Measurements from ENCODE around the gene LDLRAD3.

Gene LDLRAD3

GRCh38 chr11:36079878-36080675 lies 136.2 kb downstream of the LDLRAD3 start:
- TF ChIP-seq CTCF (IDR thresholded peaks at IDR 0.05; ENCODE audit: low read depth, low read length): no peak
- no peak overlapping the region for H3K4me3 ChIP-seq (ENCODE audit: low read depth, low read length)

GRCh38 chr11:36081274-36081945 lies 137.5 kb downstream of the LDLRAD3 start:
- H3K4me3 ChIP-seq (ENCODE audit: low read depth, low read length): no peak overlapping the region
- no peak for TF ChIP-seq CTCF (IDR thresholded peaks at IDR 0.05; ENCODE audit: low read depth, low read length)

- no peak for TF ChIP-seq CTCF (IDR thresholded peaks at IDR 0.05; ENCODE audit: low read depth, low read length)
- no peak overlapping the region for H3K4me3 ChIP-seq (ENCODE audit: low read depth, low read length)
These were observed 142.5 kb downstream of the LDLRAD3 start for GRCh38 chr11:36086366-36086765.

- no peak for TF ChIP-seq CTCF (IDR thresholded peaks at IDR 0.05; ENCODE audit: low read depth, low read length)
- H3K4me3 ChIP-seq (ENCODE audit: low read depth, low read length): no peak overlapping the region
These were observed 144.6 kb downstream of the LDLRAD3 start for GRCh38 chr11:36088266-36088972.

GRCh38 chr11:36089920-36090319 lies 146.1 kb downstream of the LDLRAD3 start:
- no peak for TF ChIP-seq CTCF (IDR thresholded peaks at IDR 0.05; ENCODE audit: low read depth, low read length)
- H3K4me3 ChIP-seq (ENCODE audit: low read depth, low read length): no peak overlapping the region

GRCh38 chr11:36090356-36091109 lies 146.7 kb downstream of the LDLRAD3 start:
- peak overlapping the region; percentile 19 for H3K4me3 ChIP-seq (ENCODE audit: low read depth, low read length)
- no peak for TF ChIP-seq CTCF (IDR thresholded peaks at IDR 0.05; ENCODE audit: low read depth, low read length)

All from WI38 (cell line).